Stimulated activated CD8-positive, alpha-beta memory T cell treated with anti-CD3 and anti-CD28 coated beads, Interleukin-4, amount 100 ng/mL, for 1 hour (primary cell): Measurements from ENCODE around the gene SV2C.
"Not testable (repeated sequence)": the region's sequence is repeated elsewhere in the genome, so short reads cannot be mapped to it uniquely, and the experiment has no call there.

Experiments
- DNase-seq, 2 donors: peaks; one replicate each; pipeline ENCODE4 v3.0.0-alpha.2; 2020; ENCODE audit warnings: low read depth in 2 of 2, low spot score in 1 of 2

Gene SV2C

GRCh38 chr5:76199336-76200318, 116.4 kb downstream of the SV2C start:
- DNase-seq, result no peak

GRCh38 chr5:76202182-76202581, 119.0 kb downstream of the SV2C start:
- DNase-seq, result no peak

- DNase-seq, result no peak
Observed at GRCh38 chr5:76204191-76204590, 121.0 kb downstream of the SV2C start.

GRCh38 chr5:76204713-76205112, 121.5 kb downstream of the SV2C start:
- DNase-seq, result no peak

GRCh38 chr5:76207120-76207519, 123.9 kb downstream of the SV2C start:
- DNase-seq, result no peak

GRCh38 chr5:76209297-76209696, 126.1 kb downstream of the SV2C start:
- DNase-seq, result no peak

- DNase-seq, result no peak
Observed at GRCh38 chr5:76210946-76211345, 127.8 kb downstream of the SV2C start.

GRCh38 chr5:76213858-76214257, 130.7 kb downstream of the SV2C start:
- DNase-seq, result no peak

- DNase-seq, result no peak
Observed at GRCh38 chr5:76216748-76217147, 133.6 kb downstream of the SV2C start.

GRCh38 chr5:76219636-76220035, 136.5 kb downstream of the SV2C start:
- no peak for DNase-seq

- DNase-seq, result no peak
Observed at GRCh38 chr5:76221311-76221710, 138.1 kb downstream of the SV2C start.

GRCh38 chr5:76222318-76222717, 139.1 kb downstream of the SV2C start:
- DNase-seq, result no peak

- DNase-seq, result no peak
Observed at GRCh38 chr5:76223696-76224095, 140.5 kb downstream of the SV2C start.

GRCh38 chr5:76224898-76225297, 141.7 kb downstream of the SV2C start:
- no peak for DNase-seq

GRCh38 chr5:76225336-76225735, 142.2 kb downstream of the SV2C start:
- DNase-seq, result no peak

GRCh38 chr5:76229900-76230299, 146.7 kb downstream of the SV2C start:
- no peak for DNase-seq

- no peak for DNase-seq
Observed at GRCh38 chr5:76230711-76231285, 147.6 kb downstream of the SV2C start.

- DNase-seq, result no peak
Observed at GRCh38 chr5:76234665-76235064, 151.5 kb downstream of the SV2C start.

- no peak for DNase-seq
Observed at GRCh38 chr5:76236684-76237083, 153.5 kb downstream of the SV2C start.

- no peak for DNase-seq
Observed at GRCh38 chr5:76240336-76240735, 157.2 kb downstream of the SV2C start.

GRCh38 chr5:76242155-76242554, 159.0 kb downstream of the SV2C start:
- not testable (repeated sequence) for DNase-seq

GRCh38 chr5:76245590-76245989, 162.4 kb downstream of the SV2C start:
- DNase-seq, result no peak

GRCh38 chr5:76249621-76250020, 166.4 kb downstream of the SV2C start:
- no peak for DNase-seq
